Right cardiac atrium (tissue), 5 donors: ENCODE results near the gene FETUB. TPM values are rescaled to one million over a fixed set of nuclear protein-coding genes. Genes with fewer than 3 reads are reported as not detected.
"Not testable (repeated sequence)": the region's sequence is repeated elsewhere in the genome, so short reads cannot be mapped to it uniquely, and the experiment has no call there.

ENCODE experiments used
- ATAC-seq, 2 donors: fragments of 200-7000 bp; cut with Tn5 transposase; one replicate each; pipeline versions ENCODE4 v1.8.0 to v1.9.1; 2020; ENCODE audit warnings: moderate library complexity in 2 of 2, mild to moderate bottlenecking in 1 of 2
- DNase-seq, 3 donors: peaks; one replicate each; pipeline ENCODE4 v3.0.0-alpha.2; 2020
- H3K27ac ChIP-seq: one replicate; pipeline ENCODE4 v1.5.1; 2013; ENCODE audit warnings: mild to moderate bottlenecking, low read length, control low read depth, moderate library complexity
- H3K27me3 ChIP-seq: one replicate; pipeline ENCODE4 v1.6.1; 2013; ENCODE audit not compliant: control insufficient read depth, insufficient read depth
- H3K4me1 ChIP-seq: one replicate; pipeline ENCODE4 v1.6.1; 2013; ENCODE audit warnings: low read length; ENCODE audit not compliant: control insufficient read depth, insufficient read depth
- H3K4me3 ChIP-seq: one replicate; pipeline ENCODE4 v1.5.1; 2013; ENCODE audit warnings: low read length, control low read depth
- H3K9me3 ChIP-seq: one replicate; pipeline ENCODE4 v1.6.1; 2013; ENCODE audit warnings: low read length; ENCODE audit not compliant: control insufficient read depth
- WGBS: extraction: QIAGEN DNeasy Blood & Tissue Kit; methylation state at CpG from one replicate; pipeline ENCODE4 v1.1.7; 2013; 5-methylcytosine and 5-hydroxymethylcytosine counted together
- intact Hi-C, 4 donors: fragments of 100-400 bp; cut with DNase I; formaldehyde crosslinking; loops; one replicate each; pipeline versions ENCODE4 v1.11.0 to v1.14.0; 2022 to 2023
- polyA plus RNA-seq: library from polyadenylated mRNA; stranded (reverse); fragments of 200-250 nt; gene quantifications from one replicate; pipeline ENCODE4 v1.2.3, GENCODE V29; 2013
- total RNA-seq, 4 donors: library from RNA; stranded (reverse); fragmentation: NEBNext Ultra II Directional; extraction: Animal tissue kit (Norgen Biotek cat#: 25700); gene quantifications; one replicate each; pipeline ENCODE4 v1.2.1, GENCODE V29; 2021
- donor health status: healthy with polysubstance abuse.
- donor health status: DM: no; HTN: yes; CAD: no.
- donor health status: DM: no; HTN: no; CAD: no.
- donor health status: DM: no; HTN: yes; CAD: no; lungs with severe emphysema.
- donor health status: DM: yes; HTN: yes; CAD: no.

FETUB gene
- total and polyA plus RNA-seq, 5 donors = 0.07 TPM; not detected in 4

DNA sequence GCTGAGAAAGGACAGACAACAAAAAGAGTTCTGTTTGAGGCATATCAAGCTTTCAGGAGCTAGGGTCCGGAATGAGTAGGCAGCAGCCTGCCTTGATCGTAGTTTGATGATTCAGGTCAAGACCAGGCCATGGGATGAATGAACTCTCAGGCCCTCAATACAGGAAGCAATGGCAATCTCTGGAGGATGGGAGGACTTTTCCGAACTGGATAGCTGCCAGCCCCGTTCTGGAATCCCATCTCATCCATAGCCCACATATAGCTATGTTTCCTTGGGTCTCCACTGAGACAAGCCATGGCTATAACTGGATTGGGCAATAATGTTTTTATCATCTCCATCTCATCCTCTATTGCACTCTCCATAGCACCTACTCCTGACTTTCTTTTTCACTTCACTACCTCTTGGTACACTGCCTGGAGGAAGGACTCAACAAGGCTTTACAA lies 14.6 kb upstream of the FETUB start:
- DNase-seq (no peak), ATAC-seq (no peak)
- Histone ChIP-seq H3K9me3 (no peaks in the 10 kb centered on the region), H3K27ac (no peak overlapping the region), H3K27me3 (no peaks in the 10 kb centered on the region), H3K4me3 (no peak overlapping the region), H3K4me1 (no peaks in the 10 kb centered on the region)
- intact Hi-C loops = no loop called here
- 44% methylated on average over 4 of the region's 4 CpGs for WGBS

DNA sequence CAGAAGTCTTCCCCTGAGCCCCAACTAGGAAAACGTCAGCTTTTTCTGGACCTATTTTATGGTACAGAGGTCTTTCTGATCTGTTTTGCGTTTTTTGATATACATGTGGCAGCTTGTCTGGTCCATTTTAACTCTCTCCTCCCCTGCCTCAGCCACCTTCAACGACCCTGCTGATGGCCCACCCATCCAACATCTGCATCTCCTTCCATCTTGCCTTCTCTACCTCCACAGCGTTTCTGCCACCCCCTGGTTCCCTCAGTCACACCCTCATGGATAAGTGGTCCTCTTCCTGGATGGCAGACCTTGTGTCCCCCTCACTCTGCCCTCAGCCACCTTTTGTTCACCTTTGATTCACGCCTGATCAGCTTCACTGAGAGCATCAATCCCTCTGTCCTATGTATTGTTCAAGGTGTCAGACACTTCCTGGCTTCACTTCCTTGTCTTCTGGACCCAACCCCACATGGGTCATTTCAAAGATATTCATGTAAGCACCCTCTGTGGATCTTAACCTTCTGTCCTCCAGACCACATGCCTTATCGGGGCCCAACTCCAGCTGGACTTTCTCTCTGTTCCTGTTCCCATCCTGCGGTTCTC lies 13.8 kb upstream of the FETUB start:
- 64% methylated on average over 7 of the region's 7 CpGs for WGBS
- no peak for ATAC-seq
- intact Hi-C loops = no loop called here
- Histone ChIP-seq H3K27me3 (no peaks in the 10 kb centered on the region), H3K9me3 (no peaks in the 10 kb centered on the region), H3K4me1 (no peaks in the 10 kb centered on the region), H3K4me3 (no peak overlapping the region), H3K27ac (no peak overlapping the region)
- no peak for DNase-seq

DNA sequence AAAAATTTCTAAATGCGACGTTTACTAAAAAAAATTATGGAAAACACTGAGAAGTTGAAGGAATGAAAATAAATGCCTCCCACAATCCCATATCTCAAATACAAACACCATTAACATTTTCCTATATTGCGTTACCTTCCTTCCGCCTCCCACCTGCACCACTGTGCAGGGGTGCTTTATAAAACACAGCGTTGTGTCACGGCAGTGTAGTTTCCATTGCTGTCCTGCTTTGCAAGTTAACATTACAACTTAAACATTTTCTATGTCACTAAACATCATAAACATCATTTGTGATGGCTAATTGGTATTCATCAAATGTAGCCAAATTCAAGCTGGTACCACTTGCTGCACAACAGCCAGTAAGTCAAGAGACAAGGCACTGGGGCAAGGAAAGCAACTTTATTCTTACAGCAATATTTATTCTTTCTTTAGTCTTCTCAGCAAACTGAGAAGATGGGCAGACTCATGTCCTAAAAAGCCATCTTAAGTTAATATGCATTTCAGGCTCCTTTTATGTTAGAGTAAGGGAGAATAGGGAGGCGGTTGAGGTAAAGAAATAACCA lies 12.3 kb upstream of the FETUB start:
- Histone ChIP-seq H3K27ac (no peak overlapping the region), H3K4me3 (no peak overlapping the region), H3K27me3 (no peaks in the 10 kb centered on the region), H3K9me3 (no peaks in the 10 kb centered on the region), H3K4me1 (no peaks in the 10 kb centered on the region)
- DNase-seq = no peak
- no peak for ATAC-seq
- intact Hi-C loops = no loop called here
- 91% methylated on average over 7 of the region's 7 CpGs for WGBS

DNA sequence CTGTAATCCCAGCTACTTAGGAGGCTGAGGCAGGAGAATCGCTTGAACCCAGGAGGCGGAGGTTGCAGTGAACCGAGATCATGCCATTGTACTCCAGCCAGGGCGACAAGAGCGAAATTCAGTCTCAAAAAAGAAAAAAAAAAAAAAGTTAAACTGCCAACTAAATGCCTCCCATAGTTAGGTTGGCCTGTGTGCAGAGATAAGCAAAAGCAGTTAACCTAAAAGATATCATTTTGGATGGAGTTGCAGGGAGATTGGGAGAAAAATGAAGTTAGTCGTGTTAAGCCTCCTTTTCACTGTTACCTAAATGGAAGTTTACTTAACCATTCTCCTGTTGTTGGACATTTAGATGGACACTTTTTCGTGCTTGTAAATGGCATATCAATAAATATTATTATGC lies 11.4 kb upstream of the FETUB start:
- no peaks in the 10 kb centered on the region for H3K9me3 ChIP-seq
- DNase-seq (no peak), ATAC-seq (no peak)
- H3K27me3 ChIP-seq = no peaks in the 10 kb centered on the region
- H3K27ac ChIP-seq = no peak overlapping the region
- no peaks in the 10 kb centered on the region for H3K4me1 ChIP-seq
- WGBS = 77% methylated on average over 7 of the region's 7 CpGs
- H3K4me3 ChIP-seq = no peak overlapping the region
- intact Hi-C loops = no loop called here

DNA sequence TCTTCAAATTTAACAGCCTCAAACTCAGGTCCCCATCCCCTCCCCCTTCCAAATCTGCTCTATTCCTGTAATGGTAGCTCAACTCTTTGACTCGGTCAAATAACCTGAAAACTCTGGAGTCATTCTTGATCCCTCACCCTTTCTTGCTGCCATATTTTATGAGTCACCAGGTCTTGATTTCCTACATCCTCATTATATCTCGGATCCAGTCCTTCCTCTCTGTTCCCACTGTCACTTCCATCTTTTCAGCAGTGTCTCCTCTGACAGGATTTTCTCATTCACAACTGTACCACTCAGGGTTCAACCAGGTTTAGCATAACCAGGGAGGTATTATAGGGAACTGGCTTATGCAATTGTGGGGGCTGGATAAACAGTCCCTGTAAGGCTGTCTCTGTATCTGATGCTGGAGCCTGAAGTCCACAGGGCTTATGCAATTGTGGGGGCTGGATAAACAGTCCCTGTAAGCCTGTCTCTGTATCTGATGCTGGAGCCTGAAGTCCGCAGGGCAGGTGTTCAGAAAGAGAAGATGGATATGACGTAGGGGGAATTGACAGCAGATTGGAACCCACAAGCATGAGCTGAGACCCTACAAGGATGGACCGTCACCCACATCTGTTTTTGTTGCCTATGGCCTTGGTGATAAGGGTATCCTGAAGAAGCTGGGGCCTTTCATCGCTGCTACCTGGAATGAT lies 9.1 kb upstream of the FETUB start:
- Histone ChIP-seq H3K4me1 (no peaks in the 10 kb centered on the region), H3K27me3 (no peaks in the 10 kb centered on the region), H3K9me3 (no peaks in the 10 kb centered on the region), H3K4me3 (no peak overlapping the region), H3K27ac (no peak overlapping the region)
- intact Hi-C loops = no loop called here
- DNase-seq (no peak), ATAC-seq (no peak)
- WGBS = 66% methylated on average over 6 of the region's 6 CpGs

DNA sequence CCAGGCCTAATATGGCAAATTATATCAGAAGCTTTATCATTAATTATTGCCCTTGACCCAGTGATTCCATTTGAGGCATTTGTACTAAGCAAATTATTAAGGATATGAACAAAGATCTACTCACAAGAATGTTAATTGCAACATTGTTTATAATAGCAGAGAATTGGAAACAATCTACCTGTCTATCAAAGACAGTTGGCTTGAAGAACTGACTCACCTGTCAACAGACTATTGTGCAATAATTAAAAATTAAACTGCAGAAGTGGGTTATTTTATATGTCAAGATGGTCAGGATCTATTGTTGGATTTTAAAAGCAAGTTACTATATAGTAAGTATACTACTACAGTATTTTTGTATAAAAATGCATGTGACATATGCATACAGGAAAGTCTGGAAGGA lies 6.7 kb upstream of the FETUB start:
- Histone ChIP-seq H3K27ac (no peak overlapping the region), H3K9me3 (no peaks in the 10 kb centered on the region), H3K4me1 (no peaks in the 10 kb centered on the region), H3K27me3 (no peaks in the 10 kb centered on the region), H3K4me3 (no peak overlapping the region)
- DNase-seq (no peak), ATAC-seq (no peak)
- intact Hi-C loops = no loop called here

DNA sequence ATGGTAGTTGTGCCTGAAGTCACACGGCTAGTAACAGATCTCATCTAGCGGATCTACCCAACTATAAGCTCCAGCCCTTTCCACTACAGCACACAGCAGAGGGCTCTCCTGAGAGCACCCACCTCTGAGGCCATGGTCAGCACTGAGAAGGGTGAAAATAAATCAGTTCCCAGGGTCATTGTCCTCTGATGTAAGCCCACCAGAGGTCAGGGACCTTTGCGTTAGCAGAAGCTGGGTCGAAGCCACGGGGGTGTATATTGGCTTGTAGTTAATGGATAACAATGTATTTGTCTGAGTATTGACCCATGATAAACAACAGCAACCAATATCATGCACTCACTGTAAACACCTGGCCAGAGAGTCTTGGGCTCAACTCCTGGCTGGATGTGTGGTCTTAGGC lies 6.0 kb upstream of the FETUB start:
- H3K27ac ChIP-seq, ATAC-seq, H3K4me3 ChIP-seq, H3K27me3 ChIP-seq, DNase-seq, H3K9me3 ChIP-seq, H3K4me1 ChIP-seq, intact Hi-C loops: not testable (repeated sequence)
- 90% methylated on average over 5 of the region's 5 CpGs for WGBS

DNA sequence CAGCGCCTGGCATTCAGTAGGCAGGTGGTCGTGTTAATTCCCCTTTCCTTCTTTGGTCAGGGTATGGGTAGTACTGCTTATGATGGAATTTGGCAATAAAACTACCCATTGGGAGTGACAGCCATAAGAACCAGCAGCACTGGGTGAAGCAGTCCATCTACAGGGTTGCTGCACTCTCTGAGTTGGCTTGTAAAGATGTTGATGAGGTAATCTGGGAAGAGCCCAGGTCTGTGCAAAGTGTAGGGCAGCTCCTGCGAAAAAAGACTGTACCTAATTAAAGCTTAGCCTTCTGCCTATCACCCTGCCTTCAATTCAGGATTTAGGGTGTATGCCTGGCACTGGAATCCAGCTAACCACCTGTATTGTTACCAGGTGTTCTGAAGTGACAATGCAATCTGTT lies 4.7 kb upstream of the FETUB start:
- WGBS = 85% methylated on average over 3 of the region's 3 CpGs
- ATAC-seq = no peak

DNA sequence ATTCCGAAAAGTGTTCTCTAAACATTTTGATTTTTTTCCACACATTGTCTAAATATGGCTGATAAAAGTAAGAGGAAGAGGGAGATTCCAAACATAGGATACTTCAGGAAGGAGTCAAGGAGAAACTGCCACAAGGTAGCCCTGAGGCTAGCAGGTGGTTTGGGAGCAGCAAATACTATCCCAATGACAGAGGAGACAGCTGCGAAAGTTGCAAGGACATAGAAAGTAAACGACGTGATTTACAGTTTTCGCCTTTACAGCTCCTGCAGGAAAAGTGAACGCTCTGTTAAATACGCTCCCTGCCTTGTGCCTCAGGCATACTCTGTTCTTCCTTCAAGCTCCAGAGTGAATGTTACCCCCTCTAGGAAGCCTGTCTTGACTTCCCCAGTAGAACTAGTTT lies 3.7 kb upstream of the FETUB start:
- intact Hi-C loops = no loop called here

More for the DNA sequence above, 4.7 kb upstream of the FETUB start:
- Histone ChIP-seq H3K4me1 (no peaks in the 10 kb centered on the region), H3K27me3 (no peaks in the 10 kb centered on the region), H3K4me3 (no peak overlapping the region), H3K9me3 (no peaks in the 10 kb centered on the region), H3K27ac (no peak overlapping the region)
- DNase-seq = no peak
- intact Hi-C loops = no loop called here

DNA sequence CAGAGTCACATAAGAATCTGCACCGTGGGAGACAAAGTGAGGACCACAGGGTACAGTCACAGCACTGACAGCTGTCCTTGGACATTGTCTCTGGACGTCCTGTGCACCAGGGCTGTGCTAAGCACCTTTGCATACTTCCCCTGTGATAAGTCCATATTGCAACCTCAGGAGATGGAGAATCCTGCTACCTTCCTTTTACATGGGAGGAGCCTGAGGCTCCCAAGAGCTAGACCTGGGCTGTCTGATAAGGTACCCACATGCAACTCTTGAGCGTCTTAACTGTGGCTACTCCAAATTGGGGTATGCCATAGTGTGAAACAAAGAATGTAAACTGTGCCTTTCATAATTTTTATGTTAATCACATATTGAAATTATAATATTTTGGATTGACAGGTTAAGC lies 2.5 kb upstream of the FETUB start:
- WGBS = 77% methylated on average over 3 of the region's 3 CpGs
- intact Hi-C loops = no loop called here
- DNase-seq = no peak
- H3K4me3 ChIP-seq = no peak overlapping the region
- no peaks in the 10 kb centered on the region for H3K27me3 ChIP-seq
- H3K27ac ChIP-seq = no peak overlapping the region
- no peaks in the 10 kb centered on the region for H3K9me3 ChIP-seq
- no peak for ATAC-seq
- no peaks in the 10 kb centered on the region for H3K4me1 ChIP-seq

More for the DNA sequence above, 3.7 kb upstream of the FETUB start:
- DNase-seq (no peak), ATAC-seq (no peak)
- no peaks in the 10 kb centered on the region for H3K4me1 ChIP-seq
- no peaks in the 10 kb centered on the region for H3K9me3 ChIP-seq
- H3K27me3 ChIP-seq = no peaks in the 10 kb centered on the region
- H3K27ac ChIP-seq = no peak overlapping the region
- H3K4me3 ChIP-seq = no peak overlapping the region
- 92% methylated on average over 7 of the region's 7 CpGs for WGBS

DNA sequence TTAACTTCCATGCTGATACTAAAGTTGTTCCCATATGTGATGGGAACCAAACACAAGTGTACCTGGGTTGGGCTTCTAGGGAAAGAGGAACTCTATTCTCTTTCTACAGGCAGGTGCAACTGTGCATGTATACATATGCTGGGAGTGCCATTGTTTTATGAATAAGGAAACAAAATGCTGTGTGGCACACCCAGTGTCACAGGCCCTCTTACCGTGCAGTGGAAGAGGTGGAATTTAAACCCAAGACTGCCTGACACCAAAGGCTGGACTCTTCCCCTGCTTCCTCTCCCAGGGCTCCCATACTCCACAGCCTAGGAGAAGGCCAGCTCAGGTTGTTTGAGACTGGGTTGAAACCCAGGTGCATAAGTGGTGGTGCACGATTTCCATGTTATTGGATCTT lies 1.9 kb upstream of the FETUB start:
- no peak for DNase-seq
- H3K4me3 ChIP-seq = no peak overlapping the region
- 88% methylated on average over 2 of the region's 2 CpGs for WGBS

More for the DNA sequence above, 1.9 kb upstream of the FETUB start:
- Histone ChIP-seq H3K4me1 (no peaks in the 10 kb centered on the region), H3K27me3 (no peaks in the 10 kb centered on the region), H3K9me3 (no peaks in the 10 kb centered on the region), H3K27ac (no peak overlapping the region)
- intact Hi-C loops = no loop called here
- ATAC-seq = no peak
